GM23248 (cell line): Measurements from ENCODE around the gene COX17.

ENCODE experiments used
- EZH2 ChIP-seq: fragments of 200-600 bp; sonication (generic); IDR thresholded peaks from 2 replicates; pipeline ENCODE4 v1.6.1; 2018; ENCODE audit warnings: antibody characterized with exemption, mild to moderate bottlenecking; ENCODE audit not compliant: insufficient read depth, poor library complexity, severe bottlenecking
- EZH2phosphoT487 ChIP-seq: fragments of 200-600 bp; sonication (generic); IDR thresholded peaks from 2 replicates; pipeline ENCODE4 v1.6.1; 2018; ENCODE audit warnings: antibody characterized with exemption, moderate library complexity, mild to moderate bottlenecking, low read depth; ENCODE audit not compliant: insufficient read depth

DNA sequence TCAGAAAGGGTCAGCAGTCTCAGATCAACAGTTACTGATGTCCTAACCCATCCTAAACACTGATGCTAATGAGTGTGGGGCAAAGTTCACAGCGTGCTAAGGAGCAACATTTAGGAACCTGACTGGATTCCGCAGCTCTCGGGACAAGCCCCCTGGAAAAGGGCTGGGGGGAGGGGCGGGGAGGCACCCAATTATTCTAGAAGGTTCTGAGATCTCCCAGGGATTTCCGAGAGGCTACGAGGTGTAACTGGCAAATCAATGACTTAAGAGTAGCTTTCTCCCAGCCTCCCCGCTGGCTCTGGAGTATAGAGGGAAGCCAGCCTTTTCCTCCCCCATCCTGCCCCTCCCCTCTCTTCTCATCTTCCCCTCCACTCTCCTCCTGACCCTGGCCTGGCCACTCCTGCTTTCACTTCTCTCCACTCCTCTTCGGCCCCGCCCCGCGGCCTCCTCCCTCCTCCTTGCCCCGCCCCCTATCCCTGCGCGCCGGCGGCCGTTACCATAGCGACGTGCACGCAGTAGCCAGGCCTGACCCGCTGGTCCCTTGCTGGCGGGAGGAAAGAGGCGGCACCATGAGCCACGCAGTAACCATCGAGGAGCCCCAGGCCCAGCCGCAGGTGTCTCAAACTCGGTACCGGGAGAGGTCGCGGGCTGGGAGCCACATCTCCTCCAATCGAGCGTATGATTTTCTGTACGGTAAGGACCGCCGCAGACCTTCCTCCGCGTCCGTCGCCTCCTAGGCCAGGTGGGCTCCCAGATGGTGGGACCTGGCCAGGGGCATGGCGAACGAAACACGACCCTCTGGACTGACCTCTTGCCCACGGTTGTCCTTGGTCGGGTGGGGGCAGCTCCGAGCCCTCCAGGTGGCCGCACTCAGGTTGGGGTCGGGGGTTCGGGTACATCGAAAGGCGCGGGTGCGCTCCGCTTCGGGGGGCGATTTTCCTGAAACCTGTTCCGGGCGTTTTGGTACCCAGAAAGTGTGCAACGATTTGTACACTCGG is 25.6 kb upstream of the COX17 start, which contains the start of gene CFAP91:
- TF ChIP-seq EZH2: no peak
- TF ChIP-seq EZH2phosphoT487: no peak
